OCI-LY7 (cell line): ENCODE measurements around the gene KRT9. TPM values are rescaled to one million over a fixed set of nuclear protein-coding genes. Genes with fewer than 3 reads are reported as not detected.

ENCODE experiments used
- BruUV-seq: library from RNA; stranded (reverse); fragments of 400-500 nt; replicated peaks from 2 replicates; lab custom pipeline; 2021; lab: Mats Ljungman, UMichigan
- CTCF ChIA-PET: fragments of 300-600 bp; sonication (Branson Sonifier 250); formaldehyde crosslinking; loops from one replicate; lab custom pipeline; 2022; ENCODE audit warnings: antibody characterized with exemption; ENCODE audit not compliant: unreplicated experiment; lab: Charles Lee
- POLR2A ChIA-PET: fragments of 300-600 bp; sonication (Branson Sonifier 250); formaldehyde crosslinking; loops from one replicate; lab custom pipeline; 2022; ENCODE audit warnings: antibody characterized with exemption; lab: Charles Lee
- DNase-seq: peaks from one replicate; pipeline ENCODE4 v3.0.0-alpha.2; 2015; ENCODE audit warnings: low spot score
- H2AFZ ChIP-seq: fragments of 200-600 bp; sonication (generic), shearing (Covaris generic); 2 replicates; pipeline ENCODE4 v1.6.1; 2014; ENCODE audit warnings: mild to moderate bottlenecking, antibody characterized with exemption, low read length, moderate library complexity
- H3K27ac ChIP-seq: fragments of 200-600 bp; sonication (generic); 2 replicates; pipeline ENCODE4 v1.5.1; 2014; ENCODE audit warnings: mixed run types, low read depth, mild to moderate bottlenecking, moderate library complexity, low read length, inconsistent platforms; ENCODE audit not compliant: poor library complexity, severe bottlenecking
- H3K36me3 ChIP-seq: fragments of 200-600 bp; sonication (generic); 2 replicates; pipeline ENCODE4 v1.6.1; 2014; ENCODE audit warnings: mild to moderate bottlenecking, antibody characterized with exemption, low read length, moderate library complexity, mixed read lengths; ENCODE audit not compliant: insufficient read depth
- H3K4me1 ChIP-seq: fragments of 200-600 bp; sonication (generic); 2 replicates; pipeline ENCODE4 v1.5.1; 2014; ENCODE audit warnings: mild to moderate bottlenecking, low read length; ENCODE audit not compliant: insufficient read depth, poor library complexity, severe bottlenecking
- H3K4me2 ChIP-seq: fragments of 200-600 bp; sonication (generic); 2 replicates; pipeline ENCODE4 v1.6.1; 2014; ENCODE audit warnings: mild to moderate bottlenecking, low read length
- H3K4me3 ChIP-seq: fragments of 200-600 bp; sonication (generic); 2 replicates; pipeline ENCODE4 v1.5.1; 2014; ENCODE audit warnings: mild to moderate bottlenecking, low read depth, low read length; ENCODE audit not compliant: poor library complexity, severe bottlenecking
- H3K79me2 ChIP-seq: fragments of 200-600 bp; sonication (generic); 2 replicates; pipeline ENCODE4 v1.6.1; 2016; ENCODE audit warnings: low read depth, mild to moderate bottlenecking, low read length, moderate library complexity, mixed read lengths; ENCODE audit not compliant: insufficient read depth
- H3K9me2 ChIP-seq: fragments of 200-600 bp; sonication (generic); 2 replicates; pipeline ENCODE4 v1.6.1; 2016; ENCODE audit warnings: mild to moderate bottlenecking, low read length, mixed read lengths; ENCODE audit not compliant: insufficient read depth
- H3K9me3 ChIP-seq: fragments of 200-600 bp; sonication (generic); 2 replicates; pipeline ENCODE4 v1.6.1; 2014; ENCODE audit warnings: mild to moderate bottlenecking, mixed run types, low read length, mixed read lengths
- H4K20me1 ChIP-seq: fragments of 200-600 bp; sonication (generic); 2 replicates; pipeline ENCODE4 v1.6.1; 2014; ENCODE audit warnings: mild to moderate bottlenecking, antibody characterized with exemption, low read length, moderate library complexity, mixed read lengths; ENCODE audit not compliant: insufficient read depth
- CTCF ChIP-seq: fragments of 200-600 bp; sonication (generic); conservative IDR thresholded peaks from 2 replicates; pipeline ENCODE4 v1.5.1; 2014; ENCODE audit warnings: mild to moderate bottlenecking, antibody characterized with exemption, low read length, moderate library complexity, mixed read lengths
- EZH2phosphoT487 ChIP-seq: fragments of 200-600 bp; sonication (generic); IDR thresholded peaks from 2 replicates; pipeline ENCODE4 v1.6.1; 2018; ENCODE audit warnings: low read depth, borderline replicate concordance, mild to moderate bottlenecking, mixed run types, antibody characterized with exemption, low read length, moderate library complexity, mixed read lengths
- intact Hi-C: fragments of 100-400 bp; cut with micrococcal nuclease; formaldehyde crosslinking; loops from one replicate; pipeline ENCODE4 v1.10.0; 2022; ENCODE audit not compliant: unreplicated experiment
- total RNA-seq, 2 experiments: library from RNA; depleted of rRNA in 1 of 2; stranded (reverse); fragments of >200 nt in 1 of 2; shearing (Covaris generic) in 1 of 2; gene quantifications; 2 replicates each; pipeline ENCODE4 v1.2.3, GENCODE V29; 2014 to 2022

Gene KRT9
- total RNA-seq, 2 experiments from 2014 or later: not detected

GRCh38 chr17:41519501-41520224, 52.2 kb downstream of the KRT9 start:
- no TSS peak for BruUV-seq
- Histone ChIP-seq H2AFZ (no peak overlapping the region), H3K9me2 (no peaks in the 10 kb centered on the region), H3K36me3 (no peaks in the 10 kb centered on the region), H3K9me3 (no peaks in the 10 kb centered on the region), H3K27ac (no peak overlapping the region), H3K4me1 (no peaks in the 10 kb centered on the region), H3K4me3 (no peak overlapping the region), H4K20me1 (no peaks in the 10 kb centered on the region), H3K79me2 (no peaks in the 10 kb centered on the region), H3K4me2 (no peak overlapping the region)
- POLR2A ChIA-PET: no interaction called here
- CTCF ChIA-PET: no interaction called here
- no peak for TF ChIP-seq CTCF
- no peak for TF ChIP-seq EZH2phosphoT487
- no peak for DNase-seq
- intact Hi-C loops: no loop called here

GRCh38 chr17:41518789-41519449, 52.9 kb downstream of the KRT9 start, which contains the start of gene KRT15:
Gene KRT15 (minus strand): TSS chr17:41518890. CDS start chr17:41518827, 63 bp downstream.
- no peaks in the 10 kb centered on the region for H3K79me2 ChIP-seq
- H3K4me1 ChIP-seq: no peaks in the 10 kb centered on the region
- BruUV-seq: no TSS peak
- no peaks in the 10 kb centered on the region for H3K36me3 ChIP-seq
- DNase-seq: no peak
- TF ChIP-seq CTCF: no peak
- no peak for TF ChIP-seq EZH2phosphoT487
- H3K27ac ChIP-seq: no peak within 1 kb of the TSS
- no peak within 1 kb of the TSS for H3K4me3 ChIP-seq
- no peaks in the 10 kb centered on the region for H3K9me3 ChIP-seq
- no peaks in the 10 kb centered on the region for H4K20me1 ChIP-seq
- CTCF ChIA-PET: no interaction called here
- H3K4me2 ChIP-seq: no peak within 1 kb of the TSS
- intact Hi-C loops: no loop called here
- H3K9me2 ChIP-seq: no peaks in the 10 kb centered on the region
- POLR2A ChIA-PET: interaction anchor here (0.7 kb wide), 1 partner anchor 837 kb away, joined by 3 read pairs; no protein-coding TSS in a partner anchor
- H2AFZ ChIP-seq: no peak within 1 kb of the TSS

GRCh38 chr17:41518031-41518430, 53.8 kb downstream of the KRT9 start:
- H4K20me1 ChIP-seq: no peaks in the 10 kb centered on the region
- no peaks in the 10 kb centered on the region for H3K36me3 ChIP-seq
- POLR2A ChIA-PET: no interaction called here
- TF ChIP-seq CTCF: no peak
- no peak for TF ChIP-seq EZH2phosphoT487
- H2AFZ ChIP-seq: no peak overlapping the region
- H3K4me2 ChIP-seq: no peak overlapping the region
- no peak overlapping the region for H3K27ac ChIP-seq
- BruUV-seq: no TSS peak
- DNase-seq: no peak
- intact Hi-C loops: no loop called here
- H3K4me3 ChIP-seq: no peak overlapping the region
- no peaks in the 10 kb centered on the region for H3K4me1 ChIP-seq
- no peaks in the 10 kb centered on the region for H3K79me2 ChIP-seq
- CTCF ChIA-PET: no interaction called here
- H3K9me2 ChIP-seq: no peaks in the 10 kb centered on the region
- no peaks in the 10 kb centered on the region for H3K9me3 ChIP-seq
